Activated naive CD8-positive, alpha-beta T cell treated with anti-CD3 and anti-CD28 coated beads, Interleukin-2, amount 50 U/mL, for 16 hours (primary cell): ENCODE data around the gene SRRD.
"Not testable (repeated sequence)": the region's sequence is repeated elsewhere in the genome, so short reads cannot be mapped to it uniquely, and the experiment has no call there.

Experiments used
- DNase-seq: peaks from one replicate; pipeline ENCODE4 v3.0.0-alpha.2; 2020; ENCODE audit warnings: low read depth, low spot score

SRRD gene

GRCh38 chr22:26522012-26522411 is 38.3 kb downstream of the SRRD start:
- DNase-seq, result no peak

- DNase-seq, result no peak
These were observed 38.9 kb downstream of the SRRD start for GRCh38 chr22:26522592-26522991.

- no peak for DNase-seq
These were observed 41.2 kb downstream of the SRRD start for GRCh38 chr22:26524870-26525269.

DNA sequence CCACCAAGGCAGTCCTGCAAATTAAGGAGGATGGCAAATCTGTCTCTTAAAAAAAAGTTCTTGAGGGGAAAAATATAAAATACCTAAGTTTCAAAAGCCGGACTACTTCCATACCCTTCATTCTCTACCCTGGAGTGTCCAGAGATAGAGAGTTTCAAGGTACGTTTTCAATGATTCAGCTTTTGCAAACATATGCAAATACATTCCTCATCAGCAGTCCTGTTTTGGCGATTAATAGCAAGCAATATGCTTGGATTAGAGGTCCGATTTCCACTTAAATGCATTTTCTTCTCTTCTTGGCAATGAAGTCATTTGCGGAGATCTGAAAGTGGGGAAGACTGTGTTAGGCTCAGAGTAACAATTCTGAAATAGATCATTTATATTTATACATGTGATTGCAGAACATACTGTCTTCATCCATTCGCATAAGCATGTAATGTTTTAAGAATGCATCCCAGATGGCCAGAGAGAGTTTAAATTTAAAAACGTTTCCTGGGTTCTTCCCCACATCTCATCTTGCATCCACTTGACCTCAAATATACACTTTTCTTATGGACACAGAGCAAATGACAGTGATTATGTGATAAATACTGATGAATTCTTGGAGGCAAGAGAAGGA is 42.4 kb downstream of the SRRD start:
- no peak for DNase-seq

GRCh38 chr22:26527167-26527566 is 43.5 kb downstream of the SRRD start:
- no peak for DNase-seq

DNA sequence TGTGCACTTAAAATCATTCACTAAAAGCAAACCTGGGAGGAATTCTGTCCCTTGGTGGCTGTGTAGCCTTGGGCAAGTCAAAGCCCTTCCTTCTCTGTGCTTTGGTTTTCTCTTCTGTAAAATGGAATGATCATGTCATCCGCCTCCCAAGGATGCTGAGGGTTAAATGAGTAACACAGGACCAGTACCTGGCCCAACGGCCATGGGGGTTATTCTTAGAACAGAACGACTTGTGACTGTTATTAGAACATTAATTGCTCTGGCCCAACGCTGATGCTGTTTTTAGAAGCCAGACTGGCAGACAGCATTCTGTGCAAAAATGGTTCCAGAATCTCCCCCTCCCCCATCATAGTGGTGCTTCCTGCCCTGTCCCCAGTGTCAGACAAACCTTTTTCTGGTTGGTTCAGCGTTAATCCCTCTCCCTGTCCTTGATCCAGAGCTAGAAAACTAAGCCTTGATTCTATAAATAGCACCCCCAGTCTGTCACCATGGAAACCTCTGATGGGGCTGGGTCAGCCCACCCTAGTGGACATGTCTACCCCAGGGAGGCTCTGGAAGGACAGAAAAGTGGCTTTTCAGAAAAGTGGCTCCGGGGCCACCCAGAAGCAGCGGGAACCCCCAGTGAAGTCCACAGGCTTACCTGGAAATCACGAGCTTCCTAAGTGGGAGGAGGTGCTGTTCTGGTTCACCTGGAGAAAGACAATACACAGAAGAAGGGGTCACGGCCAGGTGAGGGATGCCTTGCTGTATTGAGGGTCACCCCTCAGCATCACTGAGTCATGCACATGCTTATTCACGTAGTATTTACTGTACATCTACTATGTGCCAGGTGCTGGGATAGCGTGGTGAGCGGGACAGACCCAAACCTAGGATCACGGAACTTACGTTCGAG is 44.1 kb downstream of the SRRD start:
- no peak for DNase-seq

DNA sequence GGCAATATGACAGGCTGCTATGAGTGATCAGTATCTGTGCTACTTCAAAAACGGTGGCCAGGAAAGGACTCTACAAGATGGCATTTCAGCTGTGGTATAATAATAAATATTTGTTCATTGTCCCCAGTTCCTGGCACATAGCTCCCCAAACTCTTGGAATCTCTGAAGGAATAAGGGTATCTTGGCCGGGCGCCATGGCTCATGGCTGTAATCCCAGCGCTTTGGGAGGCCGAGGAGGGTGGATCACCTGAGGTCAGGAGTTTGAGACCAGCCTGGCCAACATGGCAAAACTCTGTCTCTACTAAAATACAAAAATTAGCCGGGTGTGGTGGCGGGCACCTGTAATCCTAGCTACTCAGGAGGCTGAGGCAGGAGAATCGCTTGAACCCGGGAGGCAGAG is 44.8 kb downstream of the SRRD start:
- not testable (repeated sequence) for DNase-seq

GRCh38 chr22:26529345-26529744 is 45.7 kb downstream of the SRRD start:
- no peak for DNase-seq

DNA sequence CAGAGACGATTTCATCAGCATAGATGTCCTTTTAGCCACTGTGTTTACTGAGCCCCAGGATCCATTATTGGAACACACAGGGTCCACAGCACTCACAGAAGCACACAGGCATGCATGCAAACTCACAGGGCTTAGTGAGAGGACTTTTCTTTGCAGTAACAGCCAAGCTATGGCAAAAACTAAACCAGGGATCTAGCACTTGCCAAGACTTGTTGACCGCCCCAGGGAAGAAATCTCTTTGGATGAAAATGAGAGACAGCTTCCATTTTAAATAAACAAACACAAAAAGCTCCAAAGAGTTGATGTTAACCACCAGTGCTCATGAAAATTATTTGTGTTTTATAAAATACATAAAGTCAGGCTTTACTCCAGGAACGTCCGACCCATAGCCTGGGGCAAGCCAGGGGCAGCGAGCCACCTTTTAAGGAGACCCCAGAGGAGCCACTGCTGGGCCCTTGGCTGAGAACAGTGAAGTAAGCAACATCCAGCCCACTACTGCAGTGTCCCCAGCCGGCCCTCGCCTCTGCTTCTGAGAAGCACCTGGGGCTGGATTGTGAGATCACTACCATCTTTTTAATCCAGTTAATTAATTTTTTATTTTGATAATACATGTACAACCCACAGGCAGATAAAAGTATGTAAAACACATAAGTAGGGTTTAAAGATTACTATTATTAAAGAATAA is 50.6 kb downstream of the SRRD start:
- DNase-seq, result no peak

- DNase-seq, result no peak
These were observed 51.4 kb downstream of the SRRD start for GRCh38 chr22:26534874-26535602.

GRCh38 chr22:26535603-26535908 is 51.9 kb downstream of the SRRD start:
- DNase-seq, result no peak

- no peak for DNase-seq
These were observed 52.5 kb downstream of the SRRD start for GRCh38 chr22:26536056-26536761.

DNA sequence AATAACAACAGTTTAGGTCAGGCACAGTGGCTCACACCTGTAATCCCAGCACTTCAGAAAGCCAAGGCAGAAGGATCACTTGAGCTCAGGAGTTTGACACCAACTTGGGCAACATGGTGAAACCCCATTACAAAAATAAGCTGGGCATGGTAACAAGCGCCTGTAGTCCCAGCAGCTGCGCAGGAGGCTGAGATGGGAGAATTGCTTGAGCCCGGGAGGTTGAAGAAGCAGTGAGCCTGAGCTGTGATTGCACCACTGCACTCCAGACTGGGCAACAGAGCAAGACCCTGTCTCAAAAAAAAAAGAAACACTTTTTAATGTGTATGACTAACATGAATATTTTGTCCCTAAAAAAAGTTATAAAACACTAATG is 53.1 kb downstream of the SRRD start:
- no peak for DNase-seq

DNA sequence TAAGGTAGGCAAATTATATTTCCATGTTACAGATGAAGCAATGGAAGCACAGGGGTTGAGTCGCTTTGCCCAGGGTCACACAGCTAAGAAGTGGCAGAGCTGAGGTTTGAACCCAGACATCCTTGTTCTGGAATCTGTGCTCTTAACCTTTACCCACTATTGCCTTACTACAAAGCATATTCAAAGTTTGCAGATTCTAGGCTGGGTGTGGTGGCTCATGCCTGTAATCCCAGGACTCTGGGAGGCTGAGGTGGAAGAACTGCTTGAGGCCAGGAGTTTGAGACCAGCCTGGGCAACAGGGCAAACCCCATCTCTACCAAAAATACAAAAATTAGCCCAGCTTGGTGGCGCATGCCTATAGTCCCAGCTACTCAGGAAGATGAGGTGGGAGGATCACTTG is 56.4 kb downstream of the SRRD start:
- DNase-seq, result no peak

GRCh38 chr22:26541167-26541819 is 57.6 kb downstream of the SRRD start:
- no peak for DNase-seq

GRCh38 chr22:26542831-26543230 is 59.2 kb downstream of the SRRD start:
- no peak for DNase-seq
